Stimulated activated naive CD4-positive, alpha-beta T cell treated with Interleukin-2 at 50 U/mL for 16 hours (primary cell): ENCODE measurements around the gene ENAM.
A peak's percentile ranks its signal among the peaks of the same experiment; 100 is the strongest.
"Not testable (repeated sequence)": the region's sequence is repeated elsewhere in the genome, so short reads cannot be mapped to it uniquely, and the experiment has no call there.

ENCODE experiments used
- DNase-seq: peaks from one replicate; lab custom pipeline; 2025; lab: John Stamatoyannopoulos, UW

ENAM gene

DNA sequence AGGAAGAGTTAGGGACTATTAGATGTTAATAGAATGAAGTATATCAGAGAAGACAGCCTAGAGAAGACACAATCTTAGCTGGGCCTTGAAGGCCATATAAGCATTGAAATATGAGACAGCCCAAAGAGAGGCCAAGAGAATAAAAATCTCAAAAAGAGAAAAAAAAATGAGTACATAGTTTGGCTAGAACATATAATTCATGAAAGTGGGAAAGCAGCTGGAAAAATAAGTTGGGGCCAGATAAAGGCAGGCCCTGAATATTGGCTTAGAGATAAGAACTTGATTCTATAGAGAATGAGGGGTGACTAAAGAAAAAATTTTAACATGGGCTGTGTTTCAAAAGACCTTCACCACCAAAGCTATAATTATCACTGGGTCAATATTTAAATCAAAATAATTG is 52.4 kb downstream of the ENAM start:
- no peak for DNase-seq

DNA sequence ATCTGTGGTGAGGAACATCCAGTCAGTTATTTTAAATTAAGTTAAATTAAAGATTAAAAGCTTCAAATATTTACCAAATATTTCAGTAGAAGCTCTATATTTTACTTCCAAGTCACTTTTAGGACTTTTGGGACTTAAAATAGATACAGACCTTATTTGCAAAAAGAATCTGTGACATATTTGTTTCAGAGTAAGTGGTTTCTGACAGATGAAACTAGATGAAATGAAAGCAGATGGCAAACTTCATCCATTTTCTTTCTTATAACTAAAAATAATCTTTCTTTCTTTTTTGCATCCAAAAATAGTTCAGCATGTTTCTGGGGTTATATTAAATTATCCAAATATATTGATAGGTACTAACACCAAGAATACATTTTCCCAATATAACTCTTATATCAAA is 53.2 kb downstream of the ENAM start:
- no peak for DNase-seq

DNA sequence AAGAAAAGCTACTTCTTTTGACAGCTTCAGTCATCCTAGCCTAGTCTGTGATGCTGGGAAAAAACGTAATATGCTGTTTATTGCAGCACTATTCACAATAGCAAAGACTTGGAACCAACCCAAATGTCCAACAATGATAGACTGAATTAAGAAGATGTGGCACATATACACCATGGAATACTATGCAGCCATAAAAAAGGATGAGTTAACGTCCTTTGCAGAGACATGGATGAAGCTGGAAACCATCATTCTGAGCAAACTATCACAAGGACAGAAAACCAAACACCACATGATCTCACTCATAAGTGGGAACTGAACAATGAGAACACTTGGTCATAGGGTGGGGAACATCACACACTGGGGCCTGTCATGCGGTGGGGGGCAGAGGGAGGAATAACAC is 53.6 kb downstream of the ENAM start:
- DNase-seq = not testable (repeated sequence)

DNA sequence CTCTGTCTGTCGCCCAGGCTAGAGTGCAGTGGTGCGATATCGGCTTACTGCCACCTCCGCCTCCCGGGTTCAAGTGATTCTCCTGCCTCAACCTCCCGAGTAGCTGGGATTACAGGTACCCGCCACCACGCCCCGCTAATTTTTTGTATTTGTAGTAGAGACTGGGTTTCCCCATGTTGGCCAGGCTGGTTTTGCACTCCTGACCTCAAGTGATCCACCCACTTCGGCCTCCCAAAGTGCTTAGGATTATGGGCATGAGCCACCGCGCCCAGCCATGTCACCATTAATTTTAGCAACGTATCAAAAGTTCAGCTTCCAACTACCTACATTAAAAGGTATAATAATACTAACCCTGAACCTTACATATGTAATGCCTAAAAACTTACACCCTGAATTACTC is 58.8 kb downstream of the ENAM start:
- DNase-seq = peak; percentile 20

DNA sequence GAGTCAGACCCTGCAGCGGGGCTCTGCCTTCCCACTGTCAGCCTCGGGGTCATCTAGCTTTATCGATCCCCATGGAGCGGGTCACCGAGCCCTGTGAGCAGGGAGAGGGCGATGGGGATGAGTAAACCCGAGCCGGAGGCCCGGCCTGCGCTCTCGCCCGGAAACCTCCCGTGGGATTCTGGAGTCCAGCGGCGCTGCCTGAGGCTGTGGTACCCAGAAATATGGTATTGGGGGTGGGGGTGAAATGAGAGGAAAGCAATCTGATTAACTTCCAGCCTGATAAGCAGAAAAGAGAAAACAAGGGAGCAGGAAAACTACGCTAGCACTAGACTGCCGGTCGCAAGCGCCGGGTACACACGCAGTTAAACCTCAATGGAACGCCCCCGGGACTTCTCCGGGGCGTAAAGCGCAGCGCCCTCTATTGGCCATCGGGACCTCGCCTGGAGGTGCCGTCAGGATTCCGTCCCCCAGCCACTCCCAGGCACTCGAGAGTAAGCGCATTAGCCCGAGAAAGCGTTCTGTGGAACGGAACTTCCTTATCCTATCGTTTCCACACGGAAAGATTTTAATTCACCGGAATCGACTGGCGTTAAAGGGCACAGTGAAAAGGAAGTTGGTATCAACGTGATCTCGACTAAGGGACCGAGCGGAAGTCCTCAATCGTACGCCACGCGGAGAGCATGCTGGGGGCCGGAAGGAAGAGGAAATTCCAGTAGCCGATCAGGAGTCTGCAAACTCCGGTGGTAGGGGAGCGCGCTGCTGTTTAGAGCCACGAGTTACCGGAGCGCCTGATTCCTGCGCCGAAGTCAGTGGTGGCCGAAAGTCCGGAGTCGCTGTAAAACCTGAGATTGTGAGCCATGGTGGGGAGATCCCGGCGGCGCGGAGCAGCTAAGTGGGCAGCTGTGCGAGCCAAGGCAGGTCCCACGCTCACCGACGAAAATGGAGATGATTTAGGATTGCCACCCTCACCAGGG is 59.6 kb downstream of the ENAM start, which contains the start of gene UTP3:
Gene UTP3 (plus strand): TSS at position 712 of the 974 bp plus-strand sequence. CDS start 146 bp downstream, at position 858.
- peak; percentile 94 for DNase-seq

DNA sequence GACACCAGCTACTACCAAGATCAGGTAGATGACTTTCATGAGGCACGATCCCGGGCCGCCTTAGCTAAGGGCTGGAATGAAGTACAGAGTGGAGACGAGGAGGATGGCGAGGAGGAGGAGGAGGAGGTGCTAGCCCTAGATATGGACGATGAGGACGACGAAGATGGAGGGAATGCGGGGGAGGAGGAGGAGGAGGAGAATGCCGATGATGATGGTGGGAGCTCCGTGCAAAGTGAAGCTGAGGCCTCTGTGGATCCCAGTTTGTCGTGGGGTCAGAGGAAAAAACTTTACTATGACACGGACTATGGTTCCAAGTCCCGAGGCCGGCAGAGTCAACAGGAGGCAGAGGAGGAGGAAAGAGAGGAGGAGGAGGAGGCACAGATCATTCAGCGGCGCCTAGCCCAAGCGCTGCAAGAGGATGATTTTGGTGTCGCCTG is 60.3 kb downstream of the ENAM start:
- peak; percentile 41 for DNase-seq

DNA sequence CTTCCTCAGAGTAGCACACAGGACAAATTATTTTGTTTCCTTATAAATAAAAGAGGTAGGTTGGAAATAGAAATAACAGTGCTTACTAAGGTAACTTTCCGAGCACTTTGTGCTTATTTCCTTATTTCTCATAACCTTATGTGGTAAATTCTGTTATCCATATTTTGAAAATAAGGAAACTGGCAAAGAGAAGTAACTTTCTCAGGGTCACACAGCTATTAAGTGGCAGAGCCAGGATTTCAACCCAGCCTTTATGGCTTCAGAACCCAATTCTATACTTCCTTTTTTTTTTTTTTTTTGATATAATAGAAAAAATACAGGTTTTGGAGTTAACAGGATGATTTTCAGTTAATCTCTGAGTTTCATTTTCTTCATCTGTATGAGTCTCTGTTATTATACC is 63.1 kb downstream of the ENAM start:
- DNase-seq = no peak

DNA sequence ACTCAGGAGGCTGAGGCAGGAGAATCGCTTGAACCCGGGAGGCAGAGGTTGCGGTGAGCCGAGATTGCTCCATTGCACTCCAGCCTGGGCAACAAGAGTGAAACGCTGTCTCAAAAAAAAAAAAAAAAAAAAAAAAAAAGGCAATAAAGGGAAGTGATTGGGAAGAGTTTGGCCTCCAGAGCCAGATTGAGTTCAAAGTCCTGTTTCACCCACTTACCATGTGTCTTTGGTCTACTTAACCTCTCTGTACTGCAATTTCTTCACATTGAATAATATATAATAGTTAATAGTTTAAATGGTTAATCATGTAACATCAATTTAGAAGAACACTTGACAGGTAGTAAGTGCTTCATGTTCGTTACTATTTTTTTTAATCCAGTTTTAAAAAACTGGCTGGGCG is 66.1 kb downstream of the ENAM start:
- not testable (repeated sequence) for DNase-seq
